HepG2 (cell line): Measurements from ENCODE around the gene WRAP73. TPM values are rescaled to one million over a fixed set of nuclear protein-coding genes. Genes with fewer than 3 reads are reported as not detected.

Source experiments
- KDM5B ChIP-seq: sonication (generic); formaldehyde crosslinking; IDR thresholded peaks from 2 replicates; pipeline ENCODE4 v1.4.0; 2020; ENCODE audit warnings: missing genetic modification reagents, mild to moderate bottlenecking, borderline replicate concordance
- KMT2B ChIP-seq: IDR thresholded peaks from 2 replicates; pipeline ENCODE4 v1.6.1; 2016; ENCODE audit warnings: missing genetic modification reagents, missing compliant biosample characterization
- POLR2AphosphoS5 ChIP-seq: IDR thresholded peaks from 2 replicates; pipeline ENCODE4 v1.6.1; 2012; ENCODE audit warnings: low read depth, low read length
- RBM22 ChIP-seq: fragments of 200-400 bp; formaldehyde crosslinking; optimal IDR thresholded peaks from 2 replicates; pipeline ENCODE3; 2017; ENCODE audit warnings: mild to moderate bottlenecking, low read length, moderate library complexity
- SIN3A ChIP-seq: IDR thresholded peaks from 2 replicates; pipeline ENCODE4 v1.6.1; 2011; ENCODE audit warnings: low read depth, mild to moderate bottlenecking, control low read depth, low read length, borderline replicate concordance
- SKI ChIP-seq: fragments of 450-650 bp; IDR thresholded peaks from one replicate; pipeline ENCODE4 v1.6.1; 2018; ENCODE audit warnings: mild to moderate bottlenecking; ENCODE audit not compliant: partially characterized antibody
- SP2 ChIP-seq: sonication (generic); formaldehyde crosslinking; IDR thresholded peaks from 2 replicates; pipeline ENCODE4 v1.5.1; 2020; ENCODE audit warnings: mild to moderate bottlenecking, missing genetic modification reagents
- THAP11 ChIP-seq: IDR thresholded peaks from 2 replicates; pipeline ENCODE4 v1.6.1; 2016; ENCODE audit warnings: missing biosample characterization, missing genetic modification reagents
- ZBTB21 ChIP-seq: sonication (generic); formaldehyde crosslinking; IDR thresholded peaks from 2 replicates; pipeline ENCODE4 v1.4.0; 2020; ENCODE audit warnings: missing genetic modification reagents
- ZKSCAN5 ChIP-seq: sonication (generic); formaldehyde crosslinking; IDR thresholded peaks from 2 replicates; pipeline ENCODE4 v1.5.1; 2020; ENCODE audit warnings: mild to moderate bottlenecking, missing genetic modification reagents
- ZNF143 ChIP-seq: sonication (generic); formaldehyde crosslinking; IDR thresholded peaks from 2 replicates; pipeline ENCODE4 v1.4.0; 2020; ENCODE audit warnings: missing genetic modification reagents
- ZNF382 ChIP-seq: sonication (generic); formaldehyde crosslinking; IDR thresholded peaks from 2 replicates; pipeline ENCODE4 v1.5.0; 2020; ENCODE audit warnings: missing genetic modification reagents, mild to moderate bottlenecking, borderline replicate concordance
- ZNF644 ChIP-seq: IDR thresholded peaks from 2 replicates; pipeline ENCODE4 v1.6.1; 2016; ENCODE audit warnings: low read depth
- ZNF766 ChIP-seq: sonication (generic); formaldehyde crosslinking; IDR thresholded peaks from 2 replicates; pipeline ENCODE4 v1.5.0; 2020; ENCODE audit warnings: missing genetic modification reagents, borderline replicate concordance
- ZNF777 ChIP-seq: sonication (generic); formaldehyde crosslinking; IDR thresholded peaks from 2 replicates; pipeline ENCODE4 v1.4.0; 2020; ENCODE audit warnings: missing genetic modification reagents
- polyA plus RNA-seq, 8 experiments: library from polyadenylated mRNA; depleted of rRNA in 3 of 8; stranded (reverse) in 7 of 8; unstranded in 1 of 8; fragments of >200 nt; fragmentation: Illumina TruSeq in 4 of 8; extraction: Trizol in 4 of 8; gene quantifications; 2 replicates each; pipeline versions ENCODE4 v1.2.1 to v1.2.3, GENCODE V29; 2011 to 2016; ENCODE audit warnings: low read depth in 4 of 8, missing spikeins in 1 of 8, mixed read lengths in 1 of 8; ENCODE audit not compliant: insufficient read depth in 1 of 8
- total RNA-seq, 5 experiments: library from RNA; depleted of rRNA; stranded (reverse); fragments of >200 nt; fragmentation: Illumina TruSeq; extraction: Trizol; gene quantifications; 2 replicates each; pipeline ENCODE4 v1.2.3, GENCODE V29; 2016; ENCODE audit warnings: low read depth in 1 of 5
- TF ChIP-seq, protein P1 (sequence below): sonication (generic); formaldehyde crosslinking; IDR thresholded peaks from 2 replicates; pipeline ENCODE4 v1.8.0; 2022; ENCODE audit warnings: mild to moderate bottlenecking, missing genetic modification reagents, moderate library complexity
- TF ChIP-seq, protein P2 (sequence below): sonication (generic); formaldehyde crosslinking; IDR thresholded peaks from 2 replicates; pipeline ENCODE4 v1.4.0; 2020; ENCODE audit warnings: missing genetic modification reagents, low read depth, mild to moderate bottlenecking, borderline replicate concordance
- TF ChIP-seq, protein P3 (sequence below): sonication (generic); formaldehyde crosslinking; IDR thresholded peaks from 2 replicates; pipeline ENCODE4 v1.4.0; 2020; ENCODE audit warnings: missing genetic modification reagents
- TF ChIP-seq, protein P4 (sequence below): sonication (generic); formaldehyde crosslinking; IDR thresholded peaks from 2 replicates; pipeline ENCODE4 v1.4.0; 2020; ENCODE audit warnings: missing genetic modification reagents

The WRAP73 gene
- total and polyA plus RNA-seq, 2 of the 13 experiments (the other 11 are each of a cell fraction or from before 2014, with no cell fraction given): 18.1 to 40.4 TPM

DNA sequence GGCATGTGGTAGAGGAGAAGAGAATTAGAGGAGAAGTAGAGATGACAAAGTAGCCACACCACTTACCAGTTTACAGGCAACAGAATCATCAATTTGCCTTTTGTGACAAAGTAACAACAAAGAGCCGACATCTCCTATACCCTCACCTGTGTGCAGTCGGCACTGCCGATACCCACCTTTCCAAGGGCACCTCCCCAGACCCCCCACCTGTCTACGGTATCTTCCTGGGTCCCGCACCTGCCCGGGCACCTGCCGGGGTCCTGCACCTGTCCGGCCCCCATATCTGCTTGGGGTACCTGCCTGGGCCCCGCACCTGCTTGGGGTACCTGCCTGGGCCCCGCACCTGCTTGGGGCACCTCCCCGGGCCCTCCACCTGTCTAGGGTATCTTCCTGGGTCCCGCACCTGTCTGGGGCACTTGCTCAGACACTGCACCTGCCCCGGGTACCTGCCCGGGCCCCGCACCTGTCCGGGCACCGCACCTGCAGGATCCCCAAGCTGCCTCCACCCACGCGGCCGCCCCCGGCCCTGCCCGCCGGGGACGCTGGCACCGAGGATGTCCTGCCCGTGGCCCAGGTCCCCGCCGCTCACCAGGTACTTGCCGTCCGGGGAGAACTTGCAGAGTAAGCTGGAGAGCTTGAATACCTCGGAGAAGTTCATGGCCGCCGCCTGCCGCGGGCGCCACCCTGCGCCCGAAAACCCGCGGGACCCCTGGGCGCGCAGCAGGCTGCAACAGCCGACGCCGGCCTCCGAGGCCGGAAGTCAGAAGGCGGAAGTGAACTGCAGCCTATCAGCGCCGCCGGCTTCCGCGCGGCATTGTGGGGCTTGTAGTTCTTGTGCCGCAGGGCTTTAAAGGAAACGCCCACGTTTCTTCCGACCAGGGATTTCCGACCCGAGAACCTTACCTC, at the start of gene WRAP73 (continued):
- peak; percentile 67 for TF ChIP-seq ZNF777 (CRISPR knock-in tag)
- TF ChIP-seq KMT2B (CRISPR knock-in tag): peak; percentile 73; the same call in 1 of the 2 replicates
- TF ChIP-seq SP2: 0 out of 2 replicates have a peak, but pooled peaks have one; percentile 59
- TF ChIP-seq, protein P1, sequence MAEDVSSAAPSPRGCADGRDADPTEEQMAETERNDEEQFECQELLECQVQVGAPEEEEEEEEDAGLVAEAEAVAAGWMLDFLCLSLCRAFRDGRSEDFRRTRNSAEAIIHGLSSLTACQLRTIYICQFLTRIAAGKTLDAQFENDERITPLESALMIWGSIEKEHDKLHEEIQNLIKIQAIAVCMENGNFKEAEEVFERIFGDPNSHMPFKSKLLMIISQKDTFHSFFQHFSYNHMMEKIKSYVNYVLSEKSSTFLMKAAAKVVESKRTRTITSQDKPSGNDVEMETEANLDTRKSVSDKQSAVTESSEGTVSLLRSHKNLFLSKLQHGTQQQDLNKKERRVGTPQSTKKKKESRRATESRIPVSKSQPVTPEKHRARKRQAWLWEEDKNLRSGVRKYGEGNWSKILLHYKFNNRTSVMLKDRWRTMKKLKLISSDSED (CRISPR knock-in tag): no peak
- TF ChIP-seq ZNF382 (CRISPR knock-in tag): no peak
- no peak for TF ChIP-seq ZNF644
- TF ChIP-seq SKI: no peak
- TF ChIP-seq, protein P2, sequence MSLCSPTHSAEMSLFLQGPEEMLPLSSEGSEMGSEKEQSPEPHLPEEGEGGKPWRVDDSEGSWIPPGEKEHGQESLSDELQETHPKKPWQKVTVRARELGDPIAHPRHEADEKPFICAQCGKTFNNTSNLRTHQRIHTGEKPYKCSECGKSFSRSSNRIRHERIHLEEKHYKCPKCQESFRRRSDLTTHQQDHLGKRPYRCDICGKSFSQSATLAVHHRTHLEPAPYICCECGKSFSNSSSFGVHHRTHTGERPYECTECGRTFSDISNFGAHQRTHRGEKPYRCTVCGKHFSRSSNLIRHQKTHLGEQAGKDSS (CRISPR knock-in tag): peak; percentile 71; the same call in 1 of the 2 replicates
- peak; percentile 92 for TF ChIP-seq ZNF143 (CRISPR knock-in tag)
- TF ChIP-seq THAP11 (CRISPR knock-in tag): peak; percentile 99
- no peak for TF ChIP-seq ZBTB21 (CRISPR knock-in tag)
- peak; percentile 68; the same call in 1 of the 2 replicates for TF ChIP-seq SIN3A
- no peak for TF ChIP-seq ZNF766
- TF ChIP-seq, protein P3, sequence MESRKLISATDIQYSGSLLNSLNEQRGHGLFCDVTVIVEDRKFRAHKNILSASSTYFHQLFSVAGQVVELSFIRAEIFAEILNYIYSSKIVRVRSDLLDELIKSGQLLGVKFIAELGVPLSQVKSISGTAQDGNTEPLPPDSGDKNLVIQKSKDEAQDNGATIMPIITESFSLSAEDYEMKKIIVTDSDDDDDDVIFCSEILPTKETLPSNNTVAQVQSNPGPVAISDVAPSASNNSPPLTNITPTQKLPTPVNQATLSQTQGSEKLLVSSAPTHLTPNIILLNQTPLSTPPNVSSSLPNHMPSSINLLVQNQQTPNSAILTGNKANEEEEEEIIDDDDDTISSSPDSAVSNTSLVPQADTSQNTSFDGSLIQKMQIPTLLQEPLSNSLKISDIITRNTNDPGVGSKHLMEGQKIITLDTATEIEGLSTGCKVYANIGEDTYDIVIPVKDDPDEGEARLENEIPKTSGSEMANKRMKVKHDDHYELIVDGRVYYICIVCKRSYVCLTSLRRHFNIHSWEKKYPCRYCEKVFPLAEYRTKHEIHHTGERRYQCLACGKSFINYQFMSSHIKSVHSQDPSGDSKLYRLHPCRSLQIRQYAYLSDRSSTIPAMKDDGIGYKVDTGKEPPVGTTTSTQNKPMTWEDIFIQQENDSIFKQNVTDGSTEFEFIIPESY (CRISPR knock-in tag): no peak
- TF ChIP-seq RBM22: no peak
- TF ChIP-seq KDM5B (CRISPR knock-in tag): peak; percentile 78; the same call in 1 of the 2 replicates
- TF ChIP-seq ZKSCAN5 (CRISPR knock-in tag): no peak
- TF ChIP-seq, protein P4, sequence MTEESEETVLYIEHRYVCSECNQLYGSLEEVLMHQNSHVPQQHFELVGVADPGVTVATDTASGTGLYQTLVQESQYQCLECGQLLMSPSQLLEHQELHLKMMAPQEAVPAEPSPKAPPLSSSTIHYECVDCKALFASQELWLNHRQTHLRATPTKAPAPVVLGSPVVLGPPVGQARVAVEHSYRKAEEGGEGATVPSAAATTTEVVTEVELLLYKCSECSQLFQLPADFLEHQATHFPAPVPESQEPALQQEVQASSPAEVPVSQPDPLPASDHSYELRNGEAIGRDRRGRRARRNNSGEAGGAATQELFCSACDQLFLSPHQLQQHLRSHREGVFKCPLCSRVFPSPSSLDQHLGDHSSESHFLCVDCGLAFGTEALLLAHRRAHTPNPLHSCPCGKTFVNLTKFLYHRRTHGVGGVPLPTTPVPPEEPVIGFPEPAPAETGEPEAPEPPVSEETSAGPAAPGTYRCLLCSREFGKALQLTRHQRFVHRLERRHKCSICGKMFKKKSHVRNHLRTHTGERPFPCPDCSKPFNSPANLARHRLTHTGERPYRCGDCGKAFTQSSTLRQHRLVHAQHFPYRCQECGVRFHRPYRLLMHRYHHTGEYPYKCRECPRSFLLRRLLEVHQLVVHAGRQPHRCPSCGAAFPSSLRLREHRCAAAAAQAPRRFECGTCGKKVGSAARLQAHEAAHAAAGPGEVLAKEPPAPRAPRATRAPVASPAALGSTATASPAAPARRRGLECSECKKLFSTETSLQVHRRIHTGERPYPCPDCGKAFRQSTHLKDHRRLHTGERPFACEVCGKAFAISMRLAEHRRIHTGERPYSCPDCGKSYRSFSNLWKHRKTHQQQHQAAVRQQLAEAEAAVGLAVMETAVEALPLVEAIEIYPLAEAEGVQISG (CRISPR knock-in tag): peak; percentile 80
- TF ChIP-seq POLR2AphosphoS5: peak; percentile 60
